GM18505 (cell line): Measurements from ENCODE around the gene PPP4R3B.
"Not testable (repeated sequence)": the region's sequence is repeated elsewhere in the genome, so short reads cannot be mapped to it uniquely, and the experiment has no call there.

Experiments used
- ATAC-seq: cut with Tn5 transposase; IDR thresholded peaks from one replicate; pipeline ENCODE4 v1.9.1; 2021; ENCODE audit not compliant: unreplicated experiment
- POLR2A ChIP-seq: IDR thresholded peaks from 4 replicates; pipeline ENCODE4 v1.6.1; 2011; ENCODE audit warnings: borderline replicate concordance; ENCODE audit not compliant: insufficient read depth, insufficient read length; ENCODE audit errors: extremely low read depth

PPP4R3B gene

GRCh38 chr2:55610954-55611743 is 6.3 kb downstream of the PPP4R3B start:
- no peak for ATAC-seq
- TF ChIP-seq POLR2A, result no peak

- no peak for TF ChIP-seq POLR2A
- no peak for ATAC-seq
These were observed 7.4 kb downstream of the PPP4R3B start for GRCh38 chr2:55609938-55610578.

- no peak for ATAC-seq
- TF ChIP-seq POLR2A, result no peak
These were observed 8.1 kb downstream of the PPP4R3B start for GRCh38 chr2:55609193-55609794.

DNA sequence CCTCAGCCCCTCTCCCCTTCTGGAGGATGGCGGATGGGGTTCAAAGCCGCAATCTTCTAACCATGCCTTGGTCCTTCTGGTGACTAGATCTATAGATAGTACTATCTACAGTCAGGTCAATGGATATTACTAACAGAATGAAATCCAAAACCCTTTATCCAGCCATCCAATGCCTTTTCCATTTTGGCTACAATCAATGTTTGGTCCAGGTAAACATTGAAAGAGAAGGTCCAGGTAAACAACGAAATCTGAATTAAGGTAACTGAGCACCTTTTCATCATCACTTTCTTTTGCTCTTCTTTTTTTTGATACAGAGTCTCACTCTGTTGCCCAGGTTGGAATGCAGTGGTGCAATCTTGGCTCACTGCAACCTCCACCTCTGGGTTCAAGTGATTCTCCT is 9.7 kb downstream of the PPP4R3B start:
- TF ChIP-seq POLR2A, result no peak

GRCh38 chr2:55604027-55604565 is 13.3 kb downstream of the PPP4R3B start:
- TF ChIP-seq POLR2A, result no peak
- no peak for ATAC-seq

More for the DNA sequence above, 9.7 kb downstream of the PPP4R3B start:
- ATAC-seq, result no peak

DNA sequence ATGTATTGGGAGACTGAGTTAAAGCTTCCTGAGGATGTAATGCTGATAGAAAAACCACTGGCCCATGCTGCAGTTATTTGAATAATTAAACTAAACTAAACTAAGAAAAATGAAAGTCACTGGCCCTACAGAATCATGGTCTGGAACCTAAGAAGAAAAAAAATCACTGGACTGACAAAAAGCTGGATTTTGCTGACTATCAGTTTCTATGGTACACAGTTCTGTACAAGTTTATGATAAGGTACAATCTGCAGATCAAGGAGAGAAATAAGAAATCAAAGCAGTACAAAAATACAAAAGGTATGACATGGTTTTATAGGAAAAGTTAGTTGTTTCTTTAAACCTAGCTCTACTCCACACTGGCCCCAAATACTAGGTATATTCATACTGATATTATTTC is 15.6 kb downstream of the PPP4R3B start:
- no peak for ATAC-seq

DNA sequence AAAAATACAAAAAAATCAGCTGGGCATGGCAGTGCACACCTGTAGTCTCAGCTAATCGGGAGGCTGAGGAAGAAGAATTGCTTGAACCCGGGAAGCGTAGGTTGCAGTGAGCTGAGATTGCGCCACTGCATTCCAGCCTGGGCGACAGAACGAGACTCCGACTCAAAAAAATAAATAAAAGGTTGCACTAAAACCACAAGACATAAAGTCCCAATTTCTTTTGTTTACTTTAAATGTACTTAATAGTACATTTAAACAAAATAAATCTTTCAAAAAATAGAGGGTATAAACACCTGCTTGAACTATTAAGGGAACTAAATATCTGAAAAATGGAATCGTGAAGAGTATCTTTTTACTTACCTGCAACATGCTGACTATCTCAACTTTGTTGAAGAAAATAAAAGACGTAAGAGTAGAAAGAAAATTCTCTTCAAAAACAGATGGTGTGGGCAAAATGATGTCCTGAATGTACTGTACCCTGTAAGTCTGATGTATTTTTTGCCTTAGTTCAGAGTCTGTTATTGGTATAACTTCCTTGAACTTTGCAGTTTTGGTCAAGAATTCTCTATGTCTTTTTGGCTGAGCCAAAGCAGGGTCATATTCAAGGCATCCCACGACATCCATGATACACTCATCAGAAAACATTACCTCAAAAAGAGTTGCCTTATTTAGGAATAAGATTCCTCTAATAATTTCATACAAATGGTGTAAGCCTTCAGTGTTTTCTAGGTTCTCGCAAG is 19.2 kb downstream of the PPP4R3B start:
- no peak for ATAC-seq
- no peak for TF ChIP-seq POLR2A

More for the DNA sequence above, 15.6 kb downstream of the PPP4R3B start:
- TF ChIP-seq POLR2A, result no peak

GRCh38 chr2:55596795-55597194 is 20.6 kb downstream of the PPP4R3B start:
- ATAC-seq, result not testable (repeated sequence)

- no peak for TF ChIP-seq POLR2A
- ATAC-seq, result no peak
These were observed 21.9 kb downstream of the PPP4R3B start for GRCh38 chr2:55595536-55595935.

DNA sequence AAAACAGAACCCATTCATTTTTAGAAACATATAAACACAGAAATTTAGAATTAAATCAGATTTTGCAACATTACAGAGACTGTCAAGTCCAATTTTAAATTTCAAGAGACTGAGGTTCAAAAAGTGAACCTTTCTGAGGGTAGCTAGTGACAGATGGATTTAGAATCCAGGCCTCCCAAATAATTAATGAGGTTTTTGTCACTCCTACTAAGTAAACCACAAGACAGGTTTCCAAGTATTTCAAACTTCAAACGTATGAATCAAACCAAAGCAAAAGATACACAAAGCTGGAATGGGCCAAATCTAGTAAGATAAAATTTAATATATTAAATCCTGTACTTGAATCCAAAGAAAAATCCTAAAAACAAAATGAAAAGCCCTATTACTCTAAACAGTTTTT is 25.3 kb downstream of the PPP4R3B start:
- TF ChIP-seq POLR2A, result no peak
- ATAC-seq, result no peak

DNA sequence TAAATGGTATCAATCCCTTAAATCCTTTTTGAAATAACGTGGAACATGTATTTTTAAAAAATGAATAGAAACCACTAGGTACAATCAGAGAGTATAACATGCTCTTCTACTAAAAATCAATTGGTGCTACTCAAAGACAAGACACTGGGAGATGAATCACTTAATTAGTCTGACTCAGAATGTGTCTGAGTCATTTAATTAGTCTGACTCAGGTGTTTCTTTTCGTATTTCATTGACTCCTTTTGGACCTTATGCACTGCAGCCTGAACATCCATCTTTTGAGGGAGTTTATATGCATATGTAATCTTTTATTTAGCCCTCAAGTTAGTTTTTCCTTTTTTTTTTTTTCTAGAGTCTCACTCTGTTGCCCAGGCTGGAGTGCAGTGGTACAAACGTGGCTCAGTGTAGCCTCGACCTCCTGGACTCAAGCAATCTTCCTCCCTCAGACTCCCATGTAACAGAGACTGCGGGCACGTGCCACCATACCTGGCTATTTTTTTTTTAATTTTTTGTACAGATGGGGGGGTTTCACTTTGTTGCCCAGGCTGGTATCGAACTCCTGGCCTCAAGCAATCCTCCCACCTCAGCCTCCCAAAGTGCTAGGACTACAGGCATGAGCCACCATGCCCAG is 26.5 kb downstream of the PPP4R3B start:
- peak; percentile 52 for ATAC-seq
- TF ChIP-seq POLR2A, result no peak

DNA sequence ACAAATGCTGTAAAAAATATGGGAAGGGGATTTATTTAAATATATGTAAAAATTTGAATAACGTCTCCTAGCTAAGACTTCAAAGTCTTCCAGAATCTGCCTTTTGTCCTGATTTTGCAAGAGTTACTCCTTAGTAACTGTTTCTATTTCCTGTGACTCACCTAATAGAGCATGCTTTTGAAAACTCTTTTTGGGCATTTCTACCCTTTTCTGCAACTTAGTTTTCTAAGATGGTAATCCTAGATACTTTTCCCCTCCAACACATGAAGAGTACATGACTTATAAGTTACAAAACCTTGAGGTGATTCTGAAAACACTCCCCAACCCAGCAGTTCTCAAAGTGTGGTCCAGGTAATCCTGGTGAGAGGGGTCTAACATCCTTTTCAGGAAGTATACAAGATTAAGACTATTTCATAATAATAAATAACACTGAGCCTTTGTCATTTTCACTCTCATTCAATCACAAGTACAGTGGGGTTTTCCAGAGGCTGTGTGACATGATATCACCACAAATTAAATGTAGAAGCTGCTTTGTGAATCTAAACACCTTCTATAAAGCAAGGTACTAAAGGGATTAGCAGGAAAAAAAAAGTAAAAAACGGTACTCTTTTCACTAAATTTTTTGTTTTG is 31.9 kb downstream of the PPP4R3B start:
- no peak for ATAC-seq
- no peak for TF ChIP-seq POLR2A
